ENCODE measurements around the gene LRP1B. TPM values are rescaled to one million over a fixed set of nuclear protein-coding genes. Genes with fewer than 3 reads are reported as not detected.

LRP1B gene
- polyA plus RNA-seq, 1 donor from 2014 or later = 12.7 TPM

DNA sequence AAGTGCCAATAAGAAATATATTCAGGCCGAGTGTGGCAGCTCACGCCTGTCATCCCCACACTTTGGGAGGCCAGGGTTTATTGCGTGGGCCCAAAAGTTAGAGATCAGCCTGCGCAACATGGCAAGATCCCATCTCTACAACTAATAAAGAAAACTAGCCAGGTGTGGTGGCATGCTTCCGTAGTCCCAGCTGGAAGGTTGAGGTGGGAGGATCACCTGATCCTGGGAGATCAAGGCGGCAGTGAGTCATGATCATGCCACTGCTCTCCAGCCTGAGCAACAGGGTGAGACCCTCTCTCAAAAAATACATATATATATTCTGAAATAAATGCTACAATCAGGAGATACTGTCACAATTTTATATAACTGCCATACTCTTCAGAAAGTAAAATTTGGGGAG is 1745.9 kb downstream of the LRP1B start:
- no peak overlapping the region for H2AFZ ChIP-seq (ENCODE audit: low read depth, low read length)
- no peak for TF ChIP-seq RAD21 (conservative IDR thresholded peaks at IDR 0.05)
- no peaks in the 10 kb centered on the region for H3K36me3 ChIP-seq (ENCODE audit: insufficient read depth, low read length)
- no peaks in the 10 kb centered on the region for H3F3A ChIP-seq (ENCODE audit: insufficient read depth, low read length, poor library complexity, severe bottlenecking)
- H3K9ac ChIP-seq (ENCODE audit: low read length) = no peak overlapping the region
- H3K79me2 ChIP-seq (replicated peaks; ENCODE audit: insufficient read depth, low read length) = no peaks in the 10 kb centered on the region
- H3K27me3 ChIP-seq (ENCODE audit: insufficient read depth, low read depth, low read length) = no peaks in the 10 kb centered on the region
- no peaks in the 10 kb centered on the region for H3K9me2 ChIP-seq (ENCODE audit: insufficient read depth, low read length)
- H3K9me3 ChIP-seq (ENCODE audit: low read length) = no peaks in the 10 kb centered on the region
- no peak overlapping the region for H3K27ac ChIP-seq (ENCODE audit: low read length)
- no peaks in the 10 kb centered on the region for H4K20me1 ChIP-seq (ENCODE audit: insufficient read depth)
- H3K4me3 ChIP-seq (ENCODE audit: low read length) = no peak overlapping the region
- H3K4me2 ChIP-seq (ENCODE audit: low read length) = no peak overlapping the region

GRCh38 chr2:140383781-140384180 is 1747.0 kb downstream of the LRP1B start:
- no peaks in the 10 kb centered on the region for H3K27me3 ChIP-seq (ENCODE audit: insufficient read depth, low read depth, low read length)
- H3K27ac ChIP-seq (ENCODE audit: low read length) = no peak overlapping the region
- TF ChIP-seq RAD21 (conservative IDR thresholded peaks at IDR 0.05) = no peak
- TF ChIP-seq SMC3 (conservative IDR thresholded peaks at IDR 0.05; ENCODE audit: poor library complexity) = no peak
- TF ChIP-seq REST (IDR thresholded peaks at IDR 0.05; ENCODE audit: borderline replicate concordance) = no peak
- no peak for TF ChIP-seq EZH2 (IDR thresholded peaks at IDR 0.05; ENCODE audit: borderline replicate concordance, insufficient read depth, low read length, poor library complexity, severe bottlenecking)
- no peak for TF ChIP-seq TAF1 (IDR thresholded peaks at IDR 0.05; ENCODE audit: low read depth)
- no peak for TF ChIP-seq POLR2AphosphoS5 (IDR thresholded peaks at IDR 0.05)
- TF ChIP-seq MXI1 (conservative IDR thresholded peaks at IDR 0.05; ENCODE audit: poor library complexity, severe bottlenecking) = no peak
- TF ChIP-seq EP300 (conservative IDR thresholded peaks at IDR 0.05; ENCODE audit: poor library complexity, severe bottlenecking) = no peak
- TF ChIP-seq, protein P1, sequence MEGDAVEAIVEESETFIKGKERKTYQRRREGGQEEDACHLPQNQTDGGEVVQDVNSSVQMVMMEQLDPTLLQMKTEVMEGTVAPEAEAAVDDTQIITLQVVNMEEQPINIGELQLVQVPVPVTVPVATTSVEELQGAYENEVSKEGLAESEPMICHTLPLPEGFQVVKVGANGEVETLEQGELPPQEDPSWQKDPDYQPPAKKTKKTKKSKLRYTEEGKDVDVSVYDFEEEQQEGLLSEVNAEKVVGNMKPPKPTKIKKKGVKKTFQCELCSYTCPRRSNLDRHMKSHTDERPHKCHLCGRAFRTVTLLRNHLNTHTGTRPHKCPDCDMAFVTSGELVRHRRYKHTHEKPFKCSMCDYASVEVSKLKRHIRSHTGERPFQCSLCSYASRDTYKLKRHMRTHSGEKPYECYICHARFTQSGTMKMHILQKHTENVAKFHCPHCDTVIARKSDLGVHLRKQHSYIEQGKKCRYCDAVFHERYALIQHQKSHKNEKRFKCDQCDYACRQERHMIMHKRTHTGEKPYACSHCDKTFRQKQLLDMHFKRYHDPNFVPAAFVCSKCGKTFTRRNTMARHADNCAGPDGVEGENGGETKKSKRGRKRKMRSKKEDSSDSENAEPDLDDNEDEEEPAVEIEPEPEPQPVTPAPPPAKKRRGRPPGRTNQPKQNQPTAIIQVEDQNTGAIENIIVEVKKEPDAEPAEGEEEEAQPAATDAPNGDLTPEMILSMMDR (IDR thresholded peaks at IDR 0.05; ENCODE audit: poor library complexity, severe bottlenecking) = no peak
- H3K9me3 ChIP-seq (ENCODE audit: low read length) = no peaks in the 10 kb centered on the region
- H2AFZ ChIP-seq (ENCODE audit: low read depth, low read length) = no peak overlapping the region
- H3K4me2 ChIP-seq (ENCODE audit: low read length) = no peak overlapping the region
- no peak overlapping the region for H3K4me3 ChIP-seq (ENCODE audit: low read length)
- H4K20me1 ChIP-seq (ENCODE audit: insufficient read depth) = no peaks in the 10 kb centered on the region
- H3K36me3 ChIP-seq (ENCODE audit: insufficient read depth, low read length) = no peaks in the 10 kb centered on the region
- H3F3A ChIP-seq (ENCODE audit: insufficient read depth, low read length, poor library complexity, severe bottlenecking) = no peaks in the 10 kb centered on the region
- no peak overlapping the region for H3K9ac ChIP-seq (ENCODE audit: low read length)
- no peaks in the 10 kb centered on the region for H3K9me2 ChIP-seq (ENCODE audit: insufficient read depth, low read length)
- H3K79me2 ChIP-seq (replicated peaks; ENCODE audit: insufficient read depth, low read length) = no peaks in the 10 kb centered on the region

DNA sequence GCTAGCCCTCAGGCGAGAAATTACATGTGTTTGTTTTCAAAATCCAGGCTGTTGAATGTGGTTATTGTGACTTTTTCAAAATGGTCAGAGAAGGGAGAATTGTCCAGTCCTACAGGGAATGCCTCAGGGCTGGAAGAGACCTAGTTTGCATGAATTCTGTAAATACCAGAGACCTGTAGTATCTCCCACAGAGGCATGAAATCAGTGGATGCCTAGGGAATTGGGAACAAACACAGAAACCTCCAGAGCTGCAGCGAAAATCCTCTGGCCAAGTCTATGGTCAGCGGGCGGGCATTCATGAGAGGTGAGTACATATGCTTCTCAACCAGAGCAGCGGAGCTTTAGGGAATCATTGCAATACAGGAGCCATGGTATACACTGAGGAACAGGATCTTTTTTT is 1754.1 kb downstream of the LRP1B start:
- Histone ChIP-seq H2AFZ (ENCODE audit: low read depth, low read length) (no peak overlapping the region), H3K9ac (ENCODE audit: low read length) (no peak overlapping the region), H3K9me2 (ENCODE audit: insufficient read depth, low read length) (no peaks in the 10 kb centered on the region), H3K27ac (ENCODE audit: low read length) (no peak overlapping the region), H3K36me3 (ENCODE audit: insufficient read depth, low read length) (no peaks in the 10 kb centered on the region), H3K27me3 (ENCODE audit: insufficient read depth, low read depth, low read length) (no peaks in the 10 kb centered on the region), H4K20me1 (ENCODE audit: insufficient read depth) (no peaks in the 10 kb centered on the region), H3K9me3 (ENCODE audit: low read length) (no peaks in the 10 kb centered on the region), H3K79me2 (replicated peaks; ENCODE audit: insufficient read depth, low read length) (no peaks in the 10 kb centered on the region), H3F3A (ENCODE audit: insufficient read depth, low read length, poor library complexity, severe bottlenecking) (no peaks in the 10 kb centered on the region), H3K4me2 (ENCODE audit: low read length) (no peak overlapping the region), H3K4me3 (ENCODE audit: low read length) (no peak overlapping the region)
- TF ChIP-seq MXI1 (conservative IDR thresholded peaks at IDR 0.05; ENCODE audit: poor library complexity, severe bottlenecking) (no peak), RAD21 (conservative IDR thresholded peaks at IDR 0.05) (no peak), SMC3 (conservative IDR thresholded peaks at IDR 0.05; ENCODE audit: poor library complexity) (no peak), EP300 (conservative IDR thresholded peaks at IDR 0.05; ENCODE audit: poor library complexity, severe bottlenecking) (no peak), REST (IDR thresholded peaks at IDR 0.05; ENCODE audit: borderline replicate concordance) (no peak), POLR2AphosphoS5 (IDR thresholded peaks at IDR 0.05) (no peak), TAF1 (IDR thresholded peaks at IDR 0.05; ENCODE audit: low read depth) (no peak), EZH2 (IDR thresholded peaks at IDR 0.05; ENCODE audit: borderline replicate concordance, insufficient read depth, low read length, poor library complexity, severe bottlenecking) (no peak)
- TF ChIP-seq, protein P1 (IDR thresholded peaks at IDR 0.05; ENCODE audit: poor library complexity, severe bottlenecking) = no peak

Measured in neural cell (in vitro differentiated cells).